HG02970 (cell line): ENCODE results near the gene C1orf35.

Experiments used
- ATAC-seq: cut with Tn5 transposase; IDR thresholded peaks from one replicate; pipeline ENCODE4 v1.9.1; 2021; ENCODE audit warnings: mild to moderate bottlenecking, moderate library complexity, moderate number of reproducible peaks; ENCODE audit not compliant: unreplicated experiment, low FRiP score

C1orf35 gene

GRCh38 chr1:228110556-228110955, 7.4 kb upstream of the C1orf35 start:
- no peak for ATAC-seq

- no peak for ATAC-seq
Observed at GRCh38 chr1:228109962-228110488, 6.9 kb upstream of the C1orf35 start.

DNA sequence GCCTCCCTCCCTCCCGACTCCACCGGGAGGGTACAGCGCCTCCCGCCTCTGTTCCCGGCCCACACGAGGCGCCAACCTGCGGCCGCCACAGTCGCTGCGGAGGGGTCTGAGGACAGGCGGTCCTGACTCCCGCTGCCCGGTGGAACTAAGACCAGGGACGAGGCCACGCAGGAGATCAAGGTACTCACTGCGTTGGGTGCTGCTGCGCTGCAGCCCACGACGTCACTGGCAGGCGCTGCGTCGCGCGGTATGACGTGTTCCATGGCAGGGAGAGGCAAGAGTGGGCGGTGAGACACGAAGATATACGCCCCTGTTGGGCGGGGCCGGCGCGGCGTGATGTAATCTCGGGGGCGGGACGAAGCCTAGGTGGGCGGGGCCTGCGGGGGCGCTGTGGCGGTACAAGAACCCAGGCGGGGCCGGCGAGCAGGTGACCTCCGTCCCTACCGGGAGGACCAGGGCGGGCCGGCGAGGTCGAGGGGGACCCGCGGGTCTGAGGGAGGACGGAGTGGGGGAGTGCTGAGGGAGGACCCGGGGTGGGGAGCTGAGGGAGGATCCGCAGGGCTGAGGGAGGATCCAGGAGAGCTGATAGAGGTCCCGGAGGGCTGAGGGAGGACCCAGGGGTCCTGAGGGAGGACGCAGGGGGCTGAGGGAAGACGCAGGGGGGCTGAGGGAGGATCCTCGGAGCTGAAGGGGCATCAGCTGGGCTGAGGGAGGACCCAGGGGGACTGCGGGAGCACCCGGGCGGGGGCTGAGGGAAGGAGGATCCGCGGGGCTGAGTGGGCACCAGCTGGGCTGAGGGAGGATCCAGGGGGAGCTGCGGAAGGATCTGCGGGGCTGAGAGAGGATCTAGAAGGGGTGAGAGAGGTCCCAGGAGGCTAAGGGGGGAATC, 6.2 kb upstream of the C1orf35 start, which contains the start of gene MRPL55:
TSS of gene MRPL55 (minus strand) at position 227 of the 889 bp plus-strand sequence. CDS start 1,039 bp downstream, outside the sequence.
- ATAC-seq, result peak; percentile 87

- ATAC-seq, result no peak
Observed at GRCh38 chr1:228108742-228109072, 5.6 kb upstream of the C1orf35 start.

DNA sequence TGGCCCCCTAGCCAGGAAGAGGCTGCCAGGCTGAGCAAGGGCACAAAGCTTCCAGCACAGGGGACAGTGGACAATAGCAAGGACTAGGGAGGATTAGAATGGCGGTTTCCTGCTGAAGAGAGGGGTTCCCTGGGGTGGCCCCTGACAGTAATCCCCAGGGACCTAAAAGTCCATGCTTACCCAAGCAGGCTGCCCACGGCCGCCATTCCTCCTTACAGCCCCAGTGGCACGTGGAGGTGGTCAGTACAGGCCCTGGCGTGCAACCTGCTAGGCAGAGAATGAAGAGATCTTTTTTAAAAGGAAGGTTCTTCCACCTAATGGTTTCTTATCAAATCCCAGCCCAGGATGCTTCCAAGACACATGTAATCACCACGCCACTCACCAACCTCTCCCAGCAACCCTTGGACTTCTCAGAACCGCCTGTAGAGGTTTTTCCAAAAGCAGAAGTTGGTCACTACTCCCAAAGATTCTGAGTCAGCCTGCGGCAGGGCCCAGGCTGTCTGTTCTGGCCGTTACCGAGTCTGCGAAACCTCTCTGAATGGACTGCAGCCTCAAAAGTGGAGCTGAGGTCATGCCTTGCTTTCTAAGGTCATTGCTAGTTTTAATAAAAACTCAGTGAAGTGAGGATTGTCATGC, 5.0 kb upstream of the C1orf35 start:
- ATAC-seq, result no peak

DNA sequence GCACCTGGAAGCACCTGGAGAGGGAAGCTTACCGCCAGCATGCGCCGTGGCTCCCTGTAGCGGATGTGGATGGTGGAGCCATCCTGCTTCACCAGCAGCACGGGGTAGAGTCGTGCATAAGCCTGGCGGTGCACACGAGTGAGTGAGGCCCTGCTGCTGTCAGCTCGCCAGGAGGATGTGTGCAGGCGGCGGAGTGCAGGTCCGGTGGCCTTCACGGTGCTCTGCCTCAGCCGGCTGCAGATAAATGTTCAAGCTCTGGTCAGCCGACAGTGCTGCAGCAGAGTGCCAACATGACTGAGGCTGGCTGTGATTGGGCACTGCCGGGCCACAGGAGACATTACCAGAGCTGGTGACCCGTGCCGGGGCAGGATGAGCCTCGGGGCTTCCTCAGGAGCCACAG, 4.5 kb upstream of the C1orf35 start:
- no peak for ATAC-seq

- no peak for ATAC-seq
Observed at GRCh38 chr1:228106800-228107054, 3.6 kb upstream of the C1orf35 start.

DNA sequence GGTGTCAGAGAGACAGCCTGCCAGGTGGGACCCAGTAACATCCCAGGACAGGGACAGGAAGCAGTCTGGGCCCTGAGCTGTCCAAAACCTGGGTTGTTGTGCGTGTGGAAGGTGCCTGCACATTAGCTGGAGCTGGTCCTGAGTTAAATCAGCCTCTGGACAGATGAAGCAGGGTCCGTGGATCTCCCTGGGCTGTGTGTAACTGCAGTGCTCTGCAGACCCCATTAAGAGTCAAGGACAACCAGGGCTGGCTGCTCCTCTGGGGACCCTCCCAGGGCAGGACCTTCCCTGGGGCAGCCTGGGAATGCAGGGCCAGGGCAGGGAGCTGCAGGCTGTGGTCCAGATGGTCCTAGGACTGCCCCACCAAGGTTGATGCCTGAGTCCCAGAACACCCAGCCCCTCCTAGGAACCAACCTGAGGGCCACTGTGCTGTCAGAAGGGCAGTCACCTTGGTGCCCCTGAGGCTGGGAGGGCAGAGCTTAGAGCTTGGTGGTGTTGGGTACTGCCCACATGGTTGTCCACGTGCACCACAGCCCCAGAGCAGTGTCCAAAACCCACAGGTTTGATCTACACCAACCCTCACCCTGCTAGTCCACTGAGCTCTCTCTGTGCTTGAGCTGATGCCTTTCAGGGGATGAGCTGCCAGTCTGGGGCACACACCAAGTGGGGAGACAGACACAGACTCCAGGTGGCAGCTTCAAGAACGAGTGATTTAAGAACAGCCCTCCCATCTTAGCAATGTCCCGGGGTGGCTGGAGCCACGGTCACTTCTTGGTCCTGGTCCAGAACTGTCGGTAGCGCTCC, 3.1 kb upstream of the C1orf35 start:
- ATAC-seq, result no peak

DNA sequence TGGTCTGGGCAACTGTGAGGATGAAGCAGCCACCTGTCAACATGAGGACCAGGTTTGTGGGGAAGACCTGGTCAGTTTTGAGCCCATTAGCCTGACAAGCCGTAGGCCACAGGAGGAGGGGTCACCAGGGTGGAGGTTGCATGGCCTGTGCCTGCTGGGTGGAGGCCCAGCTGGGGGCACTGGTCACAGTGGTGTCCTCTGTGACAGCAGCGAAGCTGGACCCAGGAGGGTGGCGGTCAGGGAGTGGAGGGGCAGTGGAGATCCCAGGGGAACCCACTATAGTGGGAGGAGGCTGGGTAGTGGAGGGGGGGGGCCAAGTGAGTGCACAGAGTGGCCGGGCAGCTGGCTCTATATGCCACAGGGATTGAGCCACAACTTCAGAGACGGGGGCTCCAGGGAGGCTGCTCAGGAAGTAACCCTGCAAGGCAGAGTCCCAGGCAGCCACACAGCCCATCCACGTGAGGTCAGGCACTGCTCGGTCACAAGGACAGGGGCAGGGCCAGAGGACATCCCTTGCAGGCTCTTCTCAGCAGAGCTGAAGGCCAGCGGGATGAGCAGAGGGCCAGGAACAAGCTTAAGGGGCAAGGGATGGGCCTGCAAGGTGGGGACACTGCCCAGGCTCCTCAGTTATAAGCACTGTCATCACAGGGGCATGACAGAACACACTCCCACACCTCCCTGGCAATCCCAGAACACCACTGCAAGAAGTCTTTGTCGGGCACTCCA, 2.3 kb upstream of the C1orf35 start:
- ATAC-seq, result no peak

DNA sequence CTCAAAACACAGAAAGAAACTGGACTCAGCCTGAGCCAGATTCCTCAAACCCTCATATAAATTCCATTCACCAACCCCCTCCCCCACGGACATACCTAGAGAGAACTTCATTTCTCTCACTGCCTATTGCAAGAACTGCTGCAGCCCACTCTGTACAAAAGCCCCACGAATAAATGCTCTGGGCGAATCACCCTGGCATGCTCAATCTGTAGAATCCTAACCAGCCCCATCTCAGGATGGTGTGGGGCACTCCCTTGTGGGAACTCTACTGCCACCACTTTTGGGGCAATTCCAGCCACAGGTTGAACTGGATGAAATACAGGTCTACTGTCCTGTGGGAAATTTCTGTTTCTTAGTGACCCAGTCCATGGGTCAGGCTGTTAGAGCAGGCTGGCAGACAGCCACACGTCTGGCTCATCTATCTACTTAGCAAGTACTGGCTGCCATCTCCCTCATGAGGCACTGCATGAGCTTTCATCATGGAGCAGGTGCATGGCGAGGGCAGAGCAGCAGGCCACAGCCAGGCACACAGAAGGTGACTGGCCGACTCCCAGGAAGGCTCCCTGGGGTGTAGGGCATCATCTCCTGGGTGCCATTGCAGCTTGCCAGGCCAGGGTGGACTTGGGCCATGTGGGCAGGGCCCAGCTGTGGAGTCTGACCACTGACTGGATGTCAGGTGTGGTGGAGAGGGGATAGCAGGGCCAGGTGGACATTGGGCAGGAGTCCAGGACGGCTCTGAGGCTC, 1.6 kb upstream of the C1orf35 start:
- no peak for ATAC-seq

DNA sequence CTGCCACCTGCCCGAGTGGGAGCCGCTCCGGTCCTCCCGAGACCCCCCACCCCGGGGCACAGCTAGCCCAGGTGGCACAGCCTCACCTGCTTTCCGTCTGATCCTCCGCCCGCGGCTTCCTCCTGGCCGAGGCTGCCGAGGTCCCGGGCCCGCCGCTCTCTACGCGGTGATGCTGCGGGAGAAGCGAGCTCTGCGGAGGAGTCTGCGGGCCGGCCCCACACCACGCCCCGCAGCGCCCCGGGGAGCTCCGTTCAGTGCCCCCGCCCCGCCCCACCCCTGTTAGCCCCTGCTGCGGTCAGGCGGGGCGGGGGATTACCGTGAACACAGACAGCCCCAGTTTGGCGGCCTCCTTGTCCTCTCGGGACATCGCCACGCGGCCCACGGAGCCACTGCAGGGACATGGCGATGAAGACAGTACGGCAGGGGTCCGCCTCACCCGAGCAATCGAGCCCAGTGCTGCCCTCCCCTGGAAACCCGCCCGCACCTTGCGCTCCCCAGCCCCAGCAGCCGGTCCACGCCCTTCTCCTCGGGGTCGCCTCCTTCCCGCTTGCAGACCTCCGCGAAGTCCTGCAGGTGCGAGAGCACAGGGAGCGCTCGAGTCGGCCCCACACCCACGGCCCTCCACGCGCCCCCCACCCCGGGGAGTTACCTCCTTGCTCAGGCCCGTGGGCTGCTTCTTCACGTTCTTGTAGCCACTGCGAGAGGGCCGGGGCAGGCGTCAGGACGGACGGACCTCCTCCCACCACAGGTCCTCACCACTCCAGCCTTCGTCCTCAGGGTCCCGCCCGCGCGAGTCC, 933 bp downstream of the C1orf35 start:
- no peak for ATAC-seq

DNA sequence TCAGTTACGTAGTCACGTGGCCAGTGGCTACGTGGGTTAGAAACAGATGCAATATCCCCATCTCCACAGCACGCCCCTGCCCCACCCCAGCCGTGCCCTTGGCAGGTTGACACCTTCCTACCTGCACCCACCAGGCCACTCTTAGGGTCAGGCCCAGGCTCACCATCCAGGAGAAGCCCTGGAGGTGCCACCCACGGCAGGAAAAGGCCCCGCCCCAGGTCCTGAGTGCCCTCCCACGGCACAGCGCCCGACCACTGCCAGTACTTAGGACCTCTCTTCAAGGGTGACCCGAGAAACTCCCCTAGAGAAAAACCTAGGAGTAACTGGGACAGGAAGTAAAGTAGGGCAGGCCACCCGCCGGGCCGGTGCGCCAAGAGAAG, 1.5 kb downstream of the C1orf35 start:
- no peak for ATAC-seq

GRCh38 chr1:228100822-228101613, 2.1 kb downstream of the C1orf35 start:
- ATAC-seq, result no peak

DNA sequence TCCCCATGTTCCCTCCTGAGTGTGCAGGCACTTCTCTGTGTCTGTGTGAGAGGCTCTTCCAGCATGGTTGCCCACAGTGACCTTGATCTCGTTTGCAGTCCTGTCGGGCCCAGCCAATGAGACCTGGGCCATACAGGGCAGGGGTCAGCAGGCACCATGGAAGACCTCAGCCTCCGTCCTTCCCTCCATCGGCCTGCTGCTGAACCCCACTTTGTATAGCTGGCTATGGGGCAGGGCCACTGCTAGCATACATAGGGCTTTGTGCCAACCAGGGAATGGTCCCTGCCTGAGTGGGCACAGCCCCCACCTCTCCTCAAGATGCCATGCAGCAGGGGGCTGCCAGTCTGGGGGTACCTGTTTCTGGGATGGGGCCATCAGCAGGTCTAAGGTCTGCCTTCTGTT, 3.8 kb downstream of the C1orf35 start:
- ATAC-seq, result no peak

DNA sequence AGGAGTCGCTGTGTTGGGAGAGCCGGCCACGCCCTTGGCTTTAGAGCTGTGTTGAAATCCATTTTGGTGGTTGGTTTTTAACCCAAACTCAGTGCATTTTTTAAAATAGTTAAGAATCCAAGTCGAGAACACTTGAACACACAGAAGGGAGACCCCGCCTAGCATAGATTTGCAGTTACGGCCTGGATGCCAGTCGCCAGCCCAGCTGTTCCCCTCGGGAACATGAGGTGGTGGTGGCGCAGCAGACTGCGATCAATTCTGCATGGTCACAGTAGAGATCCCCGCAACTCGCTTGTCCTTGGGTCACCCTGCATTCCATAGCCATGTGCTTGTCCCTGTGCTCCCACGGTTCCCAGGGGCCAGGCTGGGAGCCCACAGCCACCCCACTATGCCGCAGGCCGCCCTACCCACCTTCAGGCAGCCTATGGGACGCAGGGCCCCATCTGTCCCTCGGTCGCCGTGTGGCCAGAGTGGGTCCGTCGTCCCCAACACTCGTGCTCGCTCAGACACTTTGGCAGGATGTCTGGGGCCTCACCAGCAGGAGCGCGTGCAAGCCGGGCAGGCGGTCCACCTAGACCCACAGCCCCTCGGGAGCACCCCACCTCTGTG, 4.7 kb downstream of the C1orf35 start:
- no peak for ATAC-seq

DNA sequence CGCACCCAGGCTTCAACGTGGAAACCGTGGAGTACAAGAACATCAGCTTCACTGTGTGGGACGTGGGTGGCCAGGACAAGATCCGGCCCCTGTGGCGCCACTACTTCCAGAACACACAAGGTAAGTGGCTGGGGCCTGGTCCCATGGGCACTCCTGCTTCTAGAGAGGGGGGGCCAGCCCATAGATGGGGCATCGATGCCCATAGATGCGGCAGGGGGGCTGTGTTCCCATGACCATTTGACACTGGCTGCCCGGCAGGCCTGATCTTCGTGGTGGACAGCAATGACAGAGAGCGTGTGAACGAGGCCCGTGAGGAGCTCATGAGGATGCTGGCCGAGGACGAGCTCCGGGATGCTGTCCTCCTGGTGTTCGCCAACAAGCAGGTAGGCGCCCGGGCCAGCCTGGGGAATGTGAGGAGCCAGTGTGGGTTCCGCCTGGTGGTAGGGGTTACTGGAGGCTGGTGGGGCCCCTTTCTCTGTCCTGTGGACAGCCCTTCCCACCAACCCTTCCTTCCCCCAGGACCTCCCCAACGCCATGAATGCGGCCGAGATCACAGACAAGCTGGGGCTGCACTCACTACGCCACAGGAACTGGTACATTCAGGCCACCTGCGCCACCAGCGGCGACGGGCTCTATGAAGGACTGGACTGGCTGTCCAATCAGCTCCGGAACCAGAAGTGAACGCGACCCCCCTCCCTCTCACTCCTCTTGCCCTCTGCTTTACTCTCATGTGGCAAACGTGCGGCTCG, 5.6 kb downstream of the C1orf35 start:
- ATAC-seq, result no peak
